H1 (cell line): ENCODE data around the gene COL16A1. TPM values are rescaled to one million over a fixed set of nuclear protein-coding genes. Genes with fewer than 3 reads are reported as not detected.

ENCODE experiments used
- CTBP2 ChIP-seq: IDR thresholded peaks from 2 replicates; pipeline ENCODE4 v1.7.0; 2011; ENCODE audit warnings: borderline replicate concordance, mild to moderate bottlenecking, moderate library complexity, mixed read lengths, low read length; ENCODE audit not compliant: insufficient read depth, insufficient read length
- CTCF ChIP-seq, 3 experiments: IDR thresholded peaks; 1 replicate in 2 of 3; 2 replicates in 1 of 3; pipeline versions ENCODE4 v1.5.1 to v1.6.1; 2011; ENCODE audit warnings: low read length in 3 of 3, mild to moderate bottlenecking in 3 of 3, inconsistent platforms in 2 of 3, low read depth in 1 of 3, moderate library complexity in 1 of 3; ENCODE audit not compliant: insufficient read depth in 1 of 3; ENCODE audit errors: control extremely low read depth in 1 of 3
- EP300 ChIP-seq, 2 experiments: IDR thresholded peaks; 1 replicate in 1 of 2; 2 replicates in 1 of 2; pipeline ENCODE4 v1.6.1; 2011 to 2012; ENCODE audit warnings: low read depth in 2 of 2, low read length in 2 of 2, mild to moderate bottlenecking in 2 of 2, borderline replicate concordance in 1 of 2, inconsistent platforms in 1 of 2, moderate library complexity in 1 of 2
- EZH2 ChIP-seq: fragments of 200-600 bp; sonication (generic); IDR thresholded peaks from 2 replicates; pipeline ENCODE4 v1.7.1; 2012; ENCODE audit warnings: low read depth, mild to moderate bottlenecking, moderate library complexity, low read length, inconsistent platforms; ENCODE audit not compliant: severe bottlenecking
- KDM1A ChIP-seq: fragments of 200-600, 300-600 bp; sonication (generic); IDR thresholded peaks from 2 replicates; pipeline ENCODE4 v1.7.1; 2016; ENCODE audit warnings: mild to moderate bottlenecking, low read length, borderline replicate concordance
- YY1 ChIP-seq: IDR thresholded peaks from 2 replicates; pipeline ENCODE4 v1.6.1; 2011; ENCODE audit warnings: low read depth, mild to moderate bottlenecking, low read length
- polyA plus RNA-seq, 7 experiments: library from polyadenylated mRNA; depleted of rRNA in 3 of 7; stranded (reverse) in 5 of 7; unstranded in 2 of 7; fragments of >200 nt in 5 of 7; fragments of 200-250 nt in 2 of 7; gene quantifications; 1 replicate in 5 of 7; 2 replicates in 1 of 7; 4 replicates in 1 of 7; pipeline versions ENCODE4 v1.2.1 to v1.2.3, GENCODE V29; 2011 to 2013; ENCODE audit warnings: missing spikeins in 2 of 7, mixed read lengths in 2 of 7
- total RNA-seq: library from RNA; stranded (reverse); fragmentation: NEBNext Ultra II Directional; extraction: Animal tissue kit (Norgen Biotek cat#: 25700); gene quantifications from 2 replicates; pipeline ENCODE4 v1.2.1, GENCODE V29; 2021

COL16A1 gene
- total and polyA plus RNA-seq, 2 of the 8 experiments (the other 6 are each of a cell fraction or from before 2014, with no cell fraction given) = 2.0 to 10.5 TPM

GRCh38 chr1:31627930-31628559 is 75.8 kb downstream of the COL16A1 start (continued):
- TF ChIP-seq CTCF (IDR thresholded peaks at IDR 0.05; ENCODE audit: control extremely low read depth in 1 of 3, insufficient read depth in 1 of 3, low read depth in 1 of 3, low read length in 3 of 3) = no peak
- no peak for TF ChIP-seq YY1
- no peak for TF ChIP-seq CTBP2
- no peak for TF ChIP-seq KDM1A
- TF ChIP-seq EP300 (IDR thresholded peaks at IDR 0.05; ENCODE audit: borderline replicate concordance in 1 of 2, low read depth in 2 of 2, low read length in 2 of 2) = no peak
- TF ChIP-seq EZH2 = no peak
